A375 (cell line): ENCODE results near the gene GLS. TPM values are rescaled to one million over a fixed set of nuclear protein-coding genes. Genes with fewer than 3 reads are reported as not detected.

ENCODE experiments used
- total RNA-seq: library from RNA; depleted of rRNA; stranded (reverse); fragments of >200 nt; shearing (Covaris generic); gene quantifications from 2 replicates; pipeline ENCODE4 v1.2.3, GENCODE V29; 2014; rRNA removed

The GLS gene
- total RNA-seq = 55.6 and 87.8 TPM in 2 replicates

DNA sequence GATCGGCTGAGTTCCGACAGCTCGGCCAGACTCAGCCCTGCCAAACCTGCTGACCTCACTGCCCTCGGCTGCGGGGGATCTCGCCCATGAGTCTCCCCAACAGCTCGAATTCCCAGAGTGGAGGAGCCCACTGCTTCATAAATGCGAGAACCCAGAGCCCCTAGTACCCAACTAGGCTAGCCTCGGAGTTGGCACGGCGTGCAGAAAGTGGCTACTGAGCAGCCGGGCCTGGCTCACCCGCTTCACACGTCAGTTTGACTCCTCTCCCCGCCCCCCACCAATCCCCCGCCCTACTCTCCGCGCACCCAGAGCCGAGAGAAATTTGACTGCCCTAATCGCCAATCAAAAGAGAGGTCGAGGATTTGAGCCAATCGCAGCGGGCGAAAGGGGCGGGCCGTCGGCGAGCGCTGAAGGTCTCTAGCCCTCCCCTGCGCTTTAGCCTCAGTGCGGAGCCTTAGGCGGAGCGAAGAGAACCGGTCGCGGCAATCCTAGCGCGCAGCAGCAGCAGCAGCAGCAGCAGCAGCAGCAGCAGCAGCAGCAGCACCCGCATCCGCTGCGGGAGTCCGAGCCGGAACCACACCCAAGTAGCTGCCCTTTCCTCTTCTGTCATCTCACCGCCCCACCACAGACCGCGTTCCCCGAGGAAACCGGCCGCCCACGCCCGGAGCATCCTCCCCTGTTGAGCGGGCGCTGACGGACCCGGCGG lies at the start of gene GLS:
Gene GLS, plus strand, starts transcription at position 444 of the 706 bp plus-strand sequence. CDS start 264 bp downstream, outside the sequence.

GRCh38 chr2:191013932-191014652 lies 133.5 kb downstream of the GLS start, which contains the start of gene STAT1:
Gene STAT1, minus strand, starts transcription at chr2:191014171. Its CDS starts 4,168 bp downstream, at chr2:191010003.

Other genes with a start within 250 kb of the GLS start
- gene NAB1, start 231.7 kb upstream of the GLS start, total RNA-seq = 23.7 and 32.1 TPM in 2 replicates
- gene STAT1, start 133.3 kb downstream of the GLS start, total RNA-seq = 27.4 and 28.9 TPM in 2 replicates